ENCODE results near the gene SIRPG.
"Not testable (repeated sequence)": the region's sequence is repeated elsewhere in the genome, so short reads cannot be mapped to it uniquely, and the experiment has no call there.

The SIRPG gene

DNA sequence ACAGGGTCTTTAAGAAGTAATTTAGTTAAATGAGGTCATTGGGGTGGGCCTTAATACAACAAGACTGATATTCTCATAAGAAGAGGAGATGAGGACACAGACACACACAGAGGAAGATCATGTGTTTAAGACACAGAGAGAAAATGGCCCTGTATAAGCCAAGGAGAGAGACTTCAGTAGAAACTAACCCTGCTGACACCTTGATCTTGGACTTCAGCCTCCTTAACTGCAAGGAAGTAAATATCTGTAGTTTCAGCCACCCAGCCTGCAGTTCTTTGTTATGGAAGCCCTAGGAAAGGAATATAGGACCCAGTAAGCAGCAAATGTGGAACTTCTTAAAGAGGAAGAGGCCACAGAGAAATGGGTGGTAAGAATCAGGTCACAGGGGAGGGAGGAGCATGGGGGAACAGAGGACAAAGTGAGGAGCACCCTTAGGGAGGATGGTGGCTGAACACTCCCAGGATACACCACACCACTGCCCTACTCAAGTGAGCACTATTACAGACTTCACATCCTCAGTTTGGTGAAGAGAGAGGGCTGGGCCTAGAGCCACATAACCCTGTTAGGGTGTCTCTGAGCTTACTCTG, 38.5 kb downstream of the SIRPG start:
- H3K4me1 Mint-ChIP-seq (ENCODE audit: low read depth) = peaks cover 69% of the 10 kb centered on the region
- H3K9me3 Mint-ChIP-seq = peaks cover 4% of the 10 kb centered on the region
- H3K36me3 Mint-ChIP-seq (ENCODE audit: low read depth) = peaks cover 8% of the 10 kb centered on the region
- no peaks in the 10 kb centered on the region for H3K27me3 Mint-ChIP-seq
- H3K27ac Mint-ChIP-seq = peak overlapping the region; percentile 47
- H3K4me3 Mint-ChIP-seq = no peak overlapping the region

DNA sequence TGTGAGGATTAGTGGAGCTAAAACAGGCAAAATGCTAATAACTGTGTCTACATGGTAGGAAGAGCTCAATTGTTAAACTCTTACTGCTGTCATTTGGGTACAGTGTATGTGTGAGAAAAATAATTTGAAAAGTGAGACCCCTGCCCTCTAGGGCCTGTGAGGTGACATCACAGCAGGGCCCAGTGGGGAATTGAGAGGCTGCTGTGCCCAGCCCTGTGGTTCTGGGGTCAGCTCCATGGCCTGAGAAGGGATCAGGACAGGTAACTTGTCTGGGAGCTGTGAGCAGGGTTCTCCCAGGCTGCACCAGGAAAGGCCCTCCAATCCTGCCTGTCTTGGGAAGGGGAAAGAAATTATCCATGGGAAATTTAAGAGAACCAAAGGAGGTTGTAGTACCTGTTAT, 39.1 kb downstream of the SIRPG start:
- Mint-ChIP-seq H3K9me3 (peaks cover 4% of the 10 kb centered on the region), H3K27me3 (no peaks in the 10 kb centered on the region), H3K4me3 (no peak overlapping the region), H3K27ac (no peak overlapping the region), H3K36me3 (ENCODE audit: low read depth) (peaks cover 8% of the 10 kb centered on the region), H3K4me1 (ENCODE audit: low read depth) (peaks cover 63% of the 10 kb centered on the region)

DNA sequence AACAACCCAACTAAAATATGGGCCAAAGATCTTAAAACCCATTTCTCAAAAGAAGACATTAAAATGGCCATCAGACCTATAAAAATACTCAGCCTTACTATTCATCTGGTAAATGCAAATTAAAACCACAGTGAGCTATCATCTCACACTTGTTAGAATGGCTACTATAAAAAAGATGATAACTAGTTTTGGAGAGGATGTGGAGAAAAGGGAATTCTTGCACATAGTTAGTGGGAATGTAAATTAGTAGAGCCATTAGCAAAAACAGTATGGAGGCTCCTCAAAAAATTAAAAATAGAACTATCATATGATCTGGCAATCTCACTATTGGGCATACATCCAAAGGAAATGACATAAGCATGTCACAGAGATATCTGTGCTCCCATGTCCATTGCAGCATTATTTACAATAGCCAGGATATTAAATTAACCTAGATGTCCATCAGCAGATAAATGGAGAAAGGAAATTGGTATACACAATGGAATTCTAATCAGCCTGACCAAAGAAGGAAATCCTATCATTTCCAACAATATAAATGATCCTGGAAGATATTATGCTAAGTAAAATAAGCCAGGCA, 40.6 kb downstream of the SIRPG start:
- no peak overlapping the region for H3K4me3 Mint-ChIP-seq
- no peak overlapping the region for H3K27ac Mint-ChIP-seq
- peaks cover 48% of the 10 kb centered on the region for H3K4me1 Mint-ChIP-seq (ENCODE audit: low read depth)
- peaks cover 8% of the 10 kb centered on the region for H3K36me3 Mint-ChIP-seq (ENCODE audit: low read depth)
- H3K27me3 Mint-ChIP-seq = no peaks in the 10 kb centered on the region
- peaks cover 4% of the 10 kb centered on the region for H3K9me3 Mint-ChIP-seq

DNA sequence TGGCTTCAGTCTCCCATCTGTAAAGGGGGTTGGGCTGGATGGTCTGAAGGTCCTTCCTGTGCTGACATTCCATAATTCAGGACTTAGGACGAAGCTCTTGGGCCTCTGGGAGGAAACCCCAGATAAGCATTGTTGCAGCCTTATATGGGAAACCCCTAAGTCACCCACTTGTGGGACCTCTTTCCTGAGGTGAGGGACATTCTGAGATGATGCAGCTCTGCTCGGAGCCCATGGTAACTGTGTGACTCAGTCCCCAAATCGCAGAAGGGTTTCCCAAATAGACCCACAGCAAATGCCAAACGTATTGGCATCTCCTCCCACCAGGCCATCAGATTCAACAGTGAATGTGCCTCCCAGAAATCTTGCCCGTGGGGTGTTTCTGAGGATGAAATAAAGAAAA, 47.2 kb downstream of the SIRPG start:
- not testable (repeated sequence) for H3K9me3 Mint-ChIP-seq; H3K4me1 Mint-ChIP-seq (ENCODE audit: low read depth); H3K27ac Mint-ChIP-seq; H3K36me3 Mint-ChIP-seq (ENCODE audit: low read depth); H3K4me3 Mint-ChIP-seq; H3K27me3 Mint-ChIP-seq

DNA sequence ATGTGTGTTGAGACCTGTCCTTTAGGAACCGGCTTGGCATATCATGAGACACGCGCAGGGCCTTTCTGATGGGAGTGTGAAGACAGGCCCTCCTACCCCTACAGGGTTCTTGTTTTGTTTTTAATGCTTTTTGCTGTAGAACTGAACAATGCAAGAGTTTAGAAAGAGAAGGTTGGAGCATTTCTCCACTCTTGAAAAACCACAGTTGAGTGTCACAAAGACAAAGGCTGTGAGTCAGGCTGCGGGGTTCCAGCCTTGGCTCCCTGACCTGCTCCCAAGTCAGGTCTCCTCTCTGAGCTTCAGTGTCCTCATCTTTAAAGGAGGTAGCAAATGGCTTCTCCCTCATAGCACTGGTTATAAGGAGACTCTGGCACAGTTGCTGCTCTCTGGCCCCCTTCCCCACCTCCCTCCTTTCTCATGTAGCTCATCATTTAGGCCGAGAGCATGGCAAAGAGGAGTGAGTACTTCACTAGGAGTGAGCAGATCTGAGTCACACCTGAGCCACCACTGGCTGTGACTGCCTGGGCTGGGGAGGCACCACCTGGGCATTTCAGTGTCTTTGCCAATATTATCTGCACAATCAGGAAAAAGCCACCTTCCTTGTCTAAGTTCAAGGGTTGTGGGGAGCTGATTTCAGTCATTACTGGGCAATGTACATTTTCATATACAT, 48.8 kb downstream of the SIRPG start:
- H3K4me3 Mint-ChIP-seq; H3K36me3 Mint-ChIP-seq (ENCODE audit: low read depth); H3K4me1 Mint-ChIP-seq (ENCODE audit: low read depth); H3K27me3 Mint-ChIP-seq; H3K9me3 Mint-ChIP-seq; H3K27ac Mint-ChIP-seq: not testable (repeated sequence)

DNA sequence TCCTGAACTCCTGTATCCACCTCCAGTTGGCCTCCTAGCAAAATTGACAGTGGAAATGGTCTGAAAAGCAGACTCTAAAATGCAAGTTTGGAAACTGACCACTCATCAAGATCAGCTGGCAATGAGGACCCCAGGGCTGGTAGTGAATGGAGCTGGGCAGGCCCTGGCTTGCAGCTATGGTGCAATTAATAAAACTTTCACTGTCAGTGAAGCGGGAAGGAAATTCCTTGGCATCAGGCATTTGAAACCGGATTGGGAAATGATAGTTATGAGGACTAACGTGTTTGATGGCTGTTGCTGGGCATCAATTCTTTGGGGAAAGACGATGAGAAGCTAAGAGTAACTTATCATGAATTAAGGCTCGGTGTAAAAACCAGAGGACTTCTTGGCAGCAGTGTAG, 56.8 kb downstream of the SIRPG start:
- Mint-ChIP-seq H3K4me1 (ENCODE audit: low read depth) (no peaks in the 10 kb centered on the region), H3K27me3 (no peaks in the 10 kb centered on the region), H3K27ac (no peak overlapping the region), H3K9me3 (no peaks in the 10 kb centered on the region), H3K4me3 (no peak overlapping the region), H3K36me3 (ENCODE audit: low read depth) (no peaks in the 10 kb centered on the region)

DNA sequence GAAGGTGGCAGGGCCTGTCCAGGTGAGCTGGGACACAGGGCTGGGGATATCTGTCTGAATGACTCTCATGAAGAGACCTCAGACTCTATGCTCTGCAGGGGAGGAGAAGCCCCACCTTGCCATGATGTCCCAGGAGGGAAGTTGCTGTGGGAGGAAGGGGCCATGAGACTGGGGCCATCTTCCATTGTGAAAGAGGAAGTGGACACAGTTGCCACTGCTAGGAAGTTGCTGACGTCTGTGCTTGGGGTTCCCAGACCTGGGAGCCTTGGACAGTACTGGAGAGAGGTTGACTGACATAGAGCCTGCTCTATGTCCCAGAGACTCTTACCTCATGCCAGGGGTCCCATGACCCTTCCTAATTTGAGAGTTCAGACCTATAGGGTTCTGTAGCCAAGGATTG, 62.2 kb downstream of the SIRPG start:
- no peak overlapping the region for H3K27ac Mint-ChIP-seq
- no peak overlapping the region for H3K4me3 Mint-ChIP-seq
- H3K9me3 Mint-ChIP-seq = no peaks in the 10 kb centered on the region

DNA sequence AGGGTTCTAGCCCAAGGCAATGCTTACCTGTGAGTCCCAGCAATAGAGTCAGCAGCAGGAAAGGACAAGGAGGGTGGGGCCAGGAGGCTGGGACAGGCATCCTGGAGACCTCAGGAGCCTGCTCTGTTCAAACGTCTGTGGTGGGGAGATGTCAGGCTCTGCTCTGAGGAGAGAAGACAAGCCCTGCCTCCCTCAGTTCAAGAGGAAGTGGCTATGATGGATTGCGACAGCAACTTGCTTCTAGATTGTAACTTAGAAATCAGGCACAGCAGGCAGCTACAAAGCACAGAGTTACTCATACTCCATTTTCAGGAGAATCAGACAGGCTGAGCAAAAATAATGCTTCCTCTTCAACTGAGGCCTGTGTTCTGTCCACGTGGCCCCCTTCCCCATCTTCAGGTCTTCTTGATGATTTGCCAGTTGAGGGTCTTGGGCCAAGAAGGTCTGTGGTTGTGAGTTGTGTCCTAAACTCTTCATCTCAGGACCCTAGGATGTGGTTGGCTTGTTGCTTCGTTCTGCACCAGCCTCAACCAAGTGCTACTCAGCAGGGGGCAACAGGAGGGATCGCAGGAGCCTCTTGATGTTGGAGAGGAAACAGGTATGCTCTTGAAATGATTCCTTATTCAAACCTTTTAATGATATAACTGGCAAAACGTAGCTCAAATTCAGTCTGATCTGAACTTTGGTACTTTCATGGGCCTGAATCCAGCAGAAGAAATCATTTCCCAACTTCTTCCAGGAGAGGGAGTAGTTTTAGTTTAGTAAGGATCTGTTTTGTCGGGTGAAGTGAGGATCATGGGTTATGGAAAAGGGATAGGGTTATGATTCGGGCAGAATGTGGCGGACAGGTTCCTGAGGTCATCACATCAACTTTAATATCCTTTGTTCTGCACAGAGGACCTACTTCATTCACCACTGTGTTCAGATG, 68.8 kb downstream of the SIRPG start:
- Mint-ChIP-seq H3K9me3 (no peaks in the 10 kb centered on the region), H3K36me3 (ENCODE audit: low read depth) (no peaks in the 10 kb centered on the region), H3K4me3 (no peak overlapping the region), H3K27ac (no peak overlapping the region), H3K4me1 (ENCODE audit: low read depth) (no peaks in the 10 kb centered on the region), H3K27me3 (no peaks in the 10 kb centered on the region)

More for the DNA sequence above, 62.2 kb downstream of the SIRPG start:
- Mint-ChIP-seq H3K27me3 (no peaks in the 10 kb centered on the region), H3K4me1 (ENCODE audit: low read depth) (no peaks in the 10 kb centered on the region), H3K36me3 (ENCODE audit: low read depth) (no peaks in the 10 kb centered on the region)

DNA sequence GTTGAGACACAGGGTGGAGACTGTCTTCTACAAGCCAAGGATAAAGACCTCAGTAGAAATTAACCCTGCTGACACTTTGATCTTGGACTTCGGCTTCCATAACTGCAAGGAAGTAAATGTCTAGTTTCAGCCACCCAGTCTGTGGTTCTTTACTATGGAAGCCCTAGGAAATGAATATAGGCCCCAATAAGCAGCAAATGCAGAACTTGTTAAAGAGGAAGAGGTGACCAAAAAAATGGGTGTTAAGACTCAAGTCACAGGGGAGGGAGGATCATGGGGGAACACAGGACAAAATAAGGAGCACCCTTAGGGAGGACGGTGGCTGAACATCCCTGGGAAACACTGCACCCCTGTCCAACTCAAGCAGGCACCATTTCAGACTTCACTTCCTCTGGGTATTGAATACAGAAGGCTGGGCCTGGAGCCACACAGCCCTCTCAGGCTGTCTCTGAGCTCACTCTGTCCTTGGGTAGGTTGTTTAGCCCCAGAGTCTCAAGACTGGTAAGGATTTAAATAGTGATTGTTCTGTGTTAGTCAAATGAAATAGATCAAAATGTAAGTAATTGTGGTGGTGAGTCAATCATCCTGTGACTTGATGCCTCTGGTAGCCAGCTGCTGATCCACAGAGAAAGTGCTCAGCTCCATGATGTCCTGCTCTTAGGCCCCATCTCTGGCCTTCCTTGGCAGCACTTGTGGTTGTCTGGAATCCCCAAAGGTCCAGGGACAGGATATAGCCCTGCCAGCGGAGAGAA, 69.6 kb downstream of the SIRPG start:
- no peaks in the 10 kb centered on the region for H3K9me3 Mint-ChIP-seq
- no peak overlapping the region for H3K27ac Mint-ChIP-seq
- no peaks in the 10 kb centered on the region for H3K27me3 Mint-ChIP-seq
- no peaks in the 10 kb centered on the region for H3K36me3 Mint-ChIP-seq (ENCODE audit: low read depth)
- no peak overlapping the region for H3K4me3 Mint-ChIP-seq
- H3K4me1 Mint-ChIP-seq (ENCODE audit: low read depth) = no peaks in the 10 kb centered on the region

DNA sequence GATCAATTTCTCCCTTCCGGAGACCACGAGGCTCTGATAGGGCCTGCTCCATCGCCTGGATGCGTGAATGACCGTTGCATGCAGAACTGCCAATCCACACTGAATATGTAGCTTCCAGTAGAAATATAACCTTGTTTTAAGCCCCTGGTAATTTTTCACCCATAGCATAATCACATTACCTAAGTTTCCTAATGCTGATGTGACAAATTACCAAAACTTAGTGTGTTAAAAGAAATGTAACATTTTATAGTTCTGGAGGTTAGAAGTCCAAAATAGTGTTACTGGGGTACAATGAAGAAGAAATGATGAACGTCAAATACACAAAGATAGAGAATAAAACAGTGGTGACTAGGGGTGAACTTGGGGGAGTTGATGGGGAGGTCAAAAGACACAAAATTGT, 78.1 kb downstream of the SIRPG start:
- no peak overlapping the region for H3K4me3 Mint-ChIP-seq
- H3K4me1 Mint-ChIP-seq (ENCODE audit: low read depth) = peaks cover 20% of the 10 kb centered on the region
- no peaks in the 10 kb centered on the region for H3K27me3 Mint-ChIP-seq
- H3K9me3 Mint-ChIP-seq = no peaks in the 10 kb centered on the region
- H3K27ac Mint-ChIP-seq = no peak overlapping the region
- H3K36me3 Mint-ChIP-seq (ENCODE audit: low read depth) = no peaks in the 10 kb centered on the region
